ENCODE measurements around the gene PSMB4.
"Not testable (repeated sequence)": the region's sequence is repeated elsewhere in the genome, so short reads cannot be mapped to it uniquely, and the experiment has no call there.

PSMB4 gene

DNA sequence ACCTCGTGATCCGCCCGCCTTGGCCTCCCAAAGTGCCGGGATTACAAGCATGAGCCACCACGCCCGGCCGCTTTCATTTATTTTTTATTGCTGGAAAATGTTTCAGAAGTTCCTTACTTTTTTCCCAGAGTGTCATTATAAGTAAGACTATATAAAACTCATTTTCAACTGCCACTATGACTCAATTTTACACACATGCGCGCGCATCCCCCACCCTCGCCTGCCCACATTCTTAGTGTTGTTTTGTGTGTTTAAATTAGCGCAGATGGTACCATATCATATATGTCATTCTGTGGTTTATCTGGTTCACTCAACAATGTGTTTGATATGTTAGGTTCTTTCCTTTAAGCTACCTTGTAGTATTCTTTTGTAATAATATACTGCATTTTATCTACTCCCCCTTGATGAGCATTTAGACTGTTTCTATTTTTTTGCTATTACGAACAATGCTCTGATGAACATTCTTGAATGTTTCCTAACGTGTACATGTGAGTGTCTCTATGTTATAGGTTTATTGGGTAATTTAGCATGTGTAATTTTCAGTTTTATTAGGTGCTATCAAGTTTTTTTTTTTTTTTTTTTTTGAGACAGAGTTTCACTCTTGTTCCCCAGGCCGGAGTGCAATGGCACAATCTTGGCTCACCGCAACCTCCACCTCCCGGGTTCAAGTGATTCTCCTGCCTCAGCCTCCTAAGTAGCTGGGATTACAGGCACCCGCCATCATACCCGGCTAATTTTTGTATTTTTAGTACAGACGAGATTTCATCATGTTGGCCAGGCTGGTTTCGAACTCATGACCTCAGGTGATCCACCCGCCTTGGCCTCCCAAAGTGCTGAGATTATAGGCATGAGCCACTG is 8.9 kb upstream of the PSMB4 start:
- DNase-seq (ENCODE audit: low read depth), result not testable (repeated sequence)

DNA sequence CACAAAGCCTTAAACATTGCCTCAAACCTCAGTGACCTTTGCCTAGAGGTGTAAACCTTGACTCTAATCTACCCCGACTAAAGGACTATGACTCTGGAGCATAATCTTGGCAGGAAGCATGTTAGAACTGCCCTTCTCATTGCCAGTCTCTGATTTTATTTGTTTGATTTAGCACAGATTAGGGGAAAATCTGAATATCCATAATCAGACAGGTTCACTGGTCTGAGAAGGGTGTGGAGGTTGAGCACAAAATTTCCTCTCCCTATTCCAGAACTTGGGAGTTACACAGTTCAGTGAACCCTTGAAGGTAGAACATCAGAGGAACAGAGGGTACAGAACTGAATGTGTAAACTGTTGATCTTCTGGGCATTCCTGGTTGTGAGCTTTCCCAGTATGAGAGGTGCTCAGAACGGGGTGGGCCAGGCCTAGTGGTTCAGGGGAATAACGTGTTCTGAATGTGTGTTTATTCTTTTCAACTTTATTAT is 8.3 kb upstream of the PSMB4 start:
- no peak for DNase-seq (ENCODE audit: low read depth)

DNA sequence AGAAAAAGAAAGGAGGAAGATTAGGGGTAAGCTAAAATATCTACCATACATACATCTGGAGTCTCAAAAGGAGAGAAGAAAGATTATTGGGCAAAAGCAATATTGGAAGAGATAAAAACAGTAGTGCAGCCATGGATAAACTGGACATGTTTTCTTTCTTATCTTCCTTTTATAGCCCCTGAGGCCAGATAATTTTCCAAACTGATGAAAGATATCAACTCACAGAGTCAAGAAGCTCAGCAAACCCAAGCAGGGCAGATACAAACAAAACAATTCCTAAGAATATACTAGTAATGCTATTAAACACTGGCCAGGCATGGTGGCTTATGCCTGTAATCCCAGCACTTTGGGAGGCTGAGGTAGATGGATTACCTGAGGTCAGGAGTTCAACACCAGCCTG is 5.8 kb upstream of the PSMB4 start:
- no peak for DNase-seq (ENCODE audit: low read depth)

DNA sequence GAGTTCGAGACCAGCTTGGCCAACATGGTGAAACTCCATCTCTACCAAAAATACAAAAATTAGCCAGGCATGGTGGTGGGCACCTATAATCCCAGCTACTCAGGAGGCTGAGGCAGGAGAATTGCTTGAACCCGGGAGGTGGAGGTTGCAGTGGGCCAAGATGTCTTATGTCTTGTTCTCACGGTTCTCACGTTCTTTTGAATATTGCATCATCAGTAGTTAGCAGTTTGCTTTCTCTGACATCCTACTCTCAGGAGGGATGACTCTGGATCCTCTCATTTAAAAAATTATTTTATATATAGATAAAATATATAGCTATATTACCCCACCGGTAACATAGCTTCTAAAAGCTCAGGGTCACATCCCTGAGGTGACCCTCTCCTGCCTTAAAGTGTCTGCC is 3.1 kb upstream of the PSMB4 start:
- not testable (repeated sequence) for DNase-seq (ENCODE audit: low read depth)

DNA sequence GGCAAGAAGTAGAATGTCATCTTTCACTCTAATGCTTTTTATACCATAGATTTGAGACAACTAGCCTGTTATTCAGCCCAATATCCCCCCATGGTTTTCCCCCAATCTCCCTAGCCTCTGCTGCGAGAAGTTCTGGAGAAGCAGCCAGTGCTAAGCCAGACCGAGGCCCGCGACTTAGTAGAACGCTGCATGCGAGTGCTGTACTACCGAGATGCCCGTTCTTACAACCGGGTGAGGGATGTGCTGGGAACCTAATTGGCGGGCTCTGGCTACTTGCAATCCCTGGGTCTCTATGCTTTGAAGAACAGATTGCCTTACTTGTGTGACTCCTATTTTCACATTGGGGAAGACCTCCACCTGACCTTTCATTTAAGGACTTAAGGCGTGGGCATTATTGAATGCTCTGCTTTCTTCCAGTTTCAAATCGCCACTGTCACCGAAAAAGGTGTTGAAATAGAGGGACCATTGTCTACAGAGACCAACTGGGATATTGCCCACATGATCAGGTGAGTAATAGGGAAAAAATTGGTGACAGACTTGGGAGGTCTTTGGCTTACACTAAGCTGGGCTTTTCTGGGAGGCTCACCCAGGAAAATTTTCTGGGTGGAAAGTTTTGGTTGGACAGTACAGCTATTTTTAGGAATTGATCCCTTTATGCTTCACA is 1.9 kb downstream of the PSMB4 start:
- DNase-seq (ENCODE audit: low read depth), result no peak

DNA sequence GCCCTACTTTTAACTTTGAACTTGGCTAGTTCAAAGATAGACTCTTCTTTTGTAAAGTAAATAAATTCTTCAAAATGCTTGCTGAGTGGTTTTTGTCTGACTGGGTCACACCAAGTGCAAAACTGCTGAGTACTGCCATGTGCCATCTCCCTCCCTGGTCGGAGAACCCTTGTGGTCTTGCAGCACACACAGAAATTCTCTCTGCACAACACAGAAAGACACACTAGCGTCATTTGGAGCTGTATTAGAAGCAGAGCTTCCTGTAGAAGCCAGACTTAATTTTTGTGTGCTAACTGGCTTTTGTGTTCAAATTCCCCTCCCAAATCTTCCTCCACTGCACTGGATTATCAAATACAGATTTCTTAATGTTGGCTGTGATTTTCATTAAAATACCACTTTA is 2.5 kb downstream of the PSMB4 start:
- no peak for DNase-seq (ENCODE audit: low read depth)

DNA sequence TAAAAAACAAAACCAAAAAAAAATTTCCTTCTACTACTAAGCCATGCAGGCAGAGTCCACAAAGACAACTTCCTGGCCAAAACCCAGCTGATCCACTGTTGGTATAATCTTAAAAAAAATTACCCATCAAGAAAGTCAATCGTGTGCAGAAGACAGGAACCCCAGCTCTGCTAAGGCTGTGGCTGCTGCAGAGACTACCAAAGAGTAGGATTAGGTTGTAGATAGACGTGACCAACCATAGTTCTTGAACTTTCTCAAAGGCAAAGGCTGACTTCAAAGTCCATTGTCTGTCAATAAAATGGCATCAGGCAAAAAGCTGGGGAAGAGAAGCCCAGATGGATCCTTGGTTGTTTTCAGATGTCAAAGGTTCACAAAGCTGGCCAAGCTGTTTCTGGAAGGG is 3.4 kb downstream of the PSMB4 start:
- no peak for DNase-seq (ENCODE audit: low read depth)

DNA sequence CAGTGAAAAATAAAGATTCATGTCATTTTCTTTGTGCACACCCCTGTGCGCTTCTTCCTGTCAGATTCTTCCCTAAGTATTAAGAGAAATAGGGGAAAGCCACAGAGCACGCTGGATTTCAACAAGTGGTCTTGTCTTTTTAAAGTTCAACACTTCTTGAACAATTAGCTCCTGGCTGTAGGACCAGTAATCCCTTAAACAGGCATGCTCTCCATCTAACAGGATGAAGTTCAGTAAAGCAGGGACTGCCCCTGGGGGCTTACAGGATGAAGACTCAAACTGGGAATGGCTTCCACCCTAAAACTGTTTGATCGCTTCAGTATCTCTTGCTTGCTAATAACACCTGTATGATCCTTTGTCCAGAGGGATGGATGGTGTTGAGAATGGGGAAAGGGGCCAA is 4.2 kb downstream of the PSMB4 start:
- DNase-seq (ENCODE audit: low read depth), result no peak

DNA sequence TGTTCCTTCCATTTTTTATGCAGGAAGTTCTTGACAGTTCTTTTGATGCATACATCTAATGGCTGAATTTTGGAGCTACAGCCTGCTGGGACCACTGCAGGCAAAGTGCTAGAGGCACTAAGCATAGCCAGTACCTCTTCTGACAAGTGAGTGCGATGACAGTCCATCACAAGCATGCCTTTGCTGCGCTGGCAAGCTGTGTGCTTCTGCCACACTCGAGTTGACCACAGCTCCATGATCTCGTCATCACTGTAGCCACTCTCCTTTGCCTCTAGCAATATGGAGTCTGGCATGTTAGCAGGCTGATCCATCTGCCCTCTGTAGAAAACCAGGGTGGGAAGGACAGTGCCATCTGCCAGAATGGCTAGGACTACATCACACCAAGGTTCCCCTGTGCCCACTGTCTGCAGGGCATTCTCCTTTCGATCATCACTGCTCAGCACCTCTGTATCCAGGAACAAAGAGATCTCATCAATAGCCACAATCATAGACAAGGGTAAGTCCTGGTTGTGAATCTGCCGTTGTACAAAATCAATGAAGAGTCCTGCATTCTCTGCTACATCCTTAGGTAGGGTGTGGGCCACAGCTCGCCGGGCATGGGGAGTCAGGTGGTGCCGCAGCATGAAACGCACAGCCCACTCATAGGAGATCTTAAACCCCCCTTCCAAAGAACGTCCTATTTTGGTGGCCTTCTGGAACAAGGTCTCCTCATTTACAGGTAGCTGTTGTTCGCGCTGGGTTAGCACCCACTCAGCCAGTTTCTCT is 6.0 kb downstream of the PSMB4 start:
- no peak for DNase-seq (ENCODE audit: low read depth)

DNA sequence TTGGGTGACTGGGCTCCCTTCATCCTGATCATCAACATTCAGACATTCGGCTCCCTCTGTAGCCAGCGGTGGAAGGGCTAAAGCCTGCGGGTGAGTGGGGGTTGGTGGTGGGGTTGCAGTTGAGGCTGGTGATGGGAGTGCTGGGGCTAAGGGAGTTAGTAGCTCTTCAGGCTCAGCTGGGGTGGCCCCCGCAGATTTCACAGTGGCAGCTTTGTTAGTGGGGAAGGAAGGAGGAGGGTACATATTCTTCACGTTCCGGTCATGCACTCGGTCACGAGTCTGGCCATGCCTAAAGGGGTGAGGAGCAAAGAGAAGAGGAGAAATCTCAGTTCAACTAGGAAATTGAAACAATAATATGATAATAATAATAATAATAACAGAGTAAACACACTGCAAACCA is 6.8 kb downstream of the PSMB4 start:
- DNase-seq (ENCODE audit: low read depth), result no peak

DNA sequence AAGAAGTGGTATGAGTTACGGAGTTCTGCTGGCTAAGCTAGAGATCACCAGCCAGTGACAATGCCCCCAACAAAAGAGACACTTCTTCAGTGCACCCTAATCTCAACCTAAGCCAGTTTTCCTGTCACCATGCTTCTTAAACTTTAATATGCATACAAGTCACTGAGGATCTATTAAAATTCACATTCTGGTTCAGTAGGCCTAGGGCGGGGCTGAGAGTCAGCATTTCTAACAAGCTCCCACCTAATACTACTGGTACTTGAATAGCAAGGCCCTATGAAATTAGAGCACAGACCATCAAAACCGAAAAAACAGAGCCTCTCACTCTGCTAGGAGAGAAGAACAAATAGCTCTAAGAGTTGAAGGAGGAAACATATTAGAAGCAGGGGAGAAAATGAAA is 7.9 kb downstream of the PSMB4 start:
- no peak for DNase-seq (ENCODE audit: low read depth)

DNA sequence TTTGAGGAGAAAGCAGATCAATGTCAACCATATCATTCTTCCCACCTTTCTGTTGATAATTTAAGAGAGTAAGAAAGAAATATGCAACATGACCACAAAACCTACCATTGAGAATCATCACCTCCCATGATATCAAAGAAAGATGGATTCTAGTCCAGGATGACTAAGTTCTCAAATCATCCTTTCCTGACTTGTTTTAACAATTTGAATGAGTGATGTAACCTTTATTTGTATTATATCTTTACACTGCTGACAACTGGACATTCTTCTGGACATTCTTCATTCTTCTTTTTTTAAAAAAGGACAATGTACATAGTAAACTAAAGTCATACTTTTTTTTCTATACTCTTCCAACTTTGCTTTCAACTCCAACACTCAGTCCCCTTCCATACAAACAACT is 9.5 kb downstream of the PSMB4 start:
- no peak for DNase-seq (ENCODE audit: low read depth)

DNA sequence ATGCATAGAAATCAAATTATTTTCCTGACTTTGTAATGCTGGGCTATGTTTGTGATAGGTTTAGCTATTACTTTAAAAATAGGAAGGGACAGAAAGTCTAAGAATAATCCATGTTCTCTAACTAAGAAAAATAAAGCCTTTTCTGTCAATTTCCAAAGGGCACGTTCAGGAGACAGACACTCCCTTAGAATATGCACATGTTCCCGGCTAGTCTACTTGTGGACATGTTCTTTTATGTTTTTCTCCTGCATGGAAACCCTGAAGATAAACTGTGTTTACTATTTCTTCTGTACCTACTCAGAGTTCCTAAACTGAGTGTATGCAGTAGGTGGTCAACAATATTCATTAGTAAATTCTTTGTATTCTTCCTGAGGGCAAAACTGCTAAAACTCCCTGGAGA is 12.5 kb downstream of the PSMB4 start:
- no peak for DNase-seq (ENCODE audit: low read depth)

DNA sequence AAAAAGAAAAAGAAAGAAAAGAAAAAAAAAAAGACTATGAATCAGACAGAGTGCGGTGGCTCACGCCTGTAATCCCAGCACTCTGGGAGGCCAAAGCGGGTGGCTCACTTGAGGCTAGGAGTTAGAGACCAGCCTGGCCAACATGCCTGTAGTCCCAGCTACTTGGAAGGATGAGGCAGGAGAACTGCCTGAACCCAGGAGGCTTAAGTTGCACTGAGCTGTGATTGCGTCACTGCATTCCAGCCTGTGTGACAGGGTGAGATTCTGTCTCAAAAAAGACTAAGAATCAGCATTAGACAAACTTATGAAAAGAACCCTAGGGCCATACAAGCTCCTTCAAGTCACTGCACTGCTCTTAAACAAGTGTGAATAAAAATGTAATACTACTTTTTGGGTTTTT is 16.9 kb downstream of the PSMB4 start:
- no peak for DNase-seq (ENCODE audit: low read depth)

DNA sequence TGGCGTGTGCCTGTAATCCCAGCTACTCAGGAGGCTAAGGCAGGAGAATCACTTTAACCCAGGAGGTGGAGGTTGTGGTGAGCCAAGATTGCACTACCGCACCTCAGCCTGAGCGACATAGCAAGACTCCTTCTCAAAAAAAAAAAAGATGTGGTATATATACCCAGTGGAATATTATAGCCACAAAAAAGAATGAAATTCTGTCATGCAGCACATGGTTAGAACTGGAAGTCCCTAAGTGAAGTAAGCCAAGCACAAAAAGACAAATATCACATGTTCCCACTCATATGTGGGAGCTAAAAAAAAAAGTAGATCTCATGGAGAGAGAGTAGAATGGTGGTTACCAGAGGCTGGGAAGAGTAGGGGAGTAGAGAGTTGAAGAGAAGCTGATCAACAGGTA is 18.7 kb downstream of the PSMB4 start:
- DNase-seq (ENCODE audit: low read depth), result no peak

DNA sequence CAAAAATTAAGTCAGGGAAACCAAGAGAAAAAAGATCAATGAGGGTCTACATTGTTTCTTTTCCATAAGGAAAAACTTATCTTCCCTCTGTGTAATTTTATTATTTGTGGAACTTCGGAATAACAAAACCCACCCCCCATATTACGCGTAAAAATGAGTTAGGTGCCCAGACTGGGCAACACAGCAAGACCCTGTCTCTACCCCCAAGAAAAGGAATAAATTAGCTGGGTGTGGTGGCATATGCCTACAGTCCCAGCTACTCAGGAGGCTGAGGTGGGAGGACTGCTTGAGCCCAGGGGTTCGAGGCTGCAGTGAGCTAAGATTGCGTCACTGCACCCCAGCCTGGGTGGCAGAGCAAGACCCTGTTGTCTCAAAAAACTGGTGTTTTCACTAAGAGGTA is 20.4 kb downstream of the PSMB4 start:
- no peak for DNase-seq (ENCODE audit: low read depth)

DNA sequence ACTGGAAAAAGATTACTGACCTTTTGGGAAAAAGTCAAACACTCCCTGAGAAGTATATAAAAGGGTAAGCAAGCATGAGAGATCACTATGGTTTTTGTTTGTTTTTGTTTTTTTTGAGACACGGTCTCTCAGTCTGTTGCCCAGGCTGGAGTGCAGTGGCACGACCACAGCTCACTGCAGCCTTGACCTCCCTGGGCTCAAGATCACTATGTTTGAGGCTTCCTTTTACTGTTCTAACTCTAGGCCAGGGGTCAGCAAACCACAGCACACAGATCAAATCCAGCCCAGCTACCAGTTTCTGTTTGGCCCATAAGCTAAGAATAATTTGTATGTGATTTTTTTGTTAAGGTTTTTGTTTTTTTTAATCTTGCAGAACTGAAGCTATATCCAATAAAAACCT is 25.7 kb downstream of the PSMB4 start:
- DNase-seq (ENCODE audit: low read depth), result no peak

DNA sequence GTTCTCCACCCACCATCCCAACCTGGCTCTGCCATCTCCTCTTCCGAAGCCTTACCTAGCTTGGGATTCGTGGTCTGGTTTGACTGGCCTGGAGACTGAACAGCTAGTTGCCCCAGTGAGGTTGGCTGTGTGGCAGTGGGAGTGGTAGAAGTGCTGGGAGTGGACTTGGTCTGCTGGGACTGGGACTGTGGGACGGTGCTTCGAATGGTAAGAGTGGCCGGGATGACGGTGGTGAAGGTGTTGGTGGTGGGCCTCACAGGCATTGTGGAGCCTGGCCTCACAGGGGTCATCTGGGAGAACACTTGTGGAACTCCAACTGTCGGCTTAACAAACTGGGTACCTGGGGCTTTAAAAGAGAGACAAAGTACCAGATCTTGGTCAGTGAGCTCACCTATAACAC is 28.7 kb downstream of the PSMB4 start:
- no peak for DNase-seq (ENCODE audit: low read depth)

DNA sequence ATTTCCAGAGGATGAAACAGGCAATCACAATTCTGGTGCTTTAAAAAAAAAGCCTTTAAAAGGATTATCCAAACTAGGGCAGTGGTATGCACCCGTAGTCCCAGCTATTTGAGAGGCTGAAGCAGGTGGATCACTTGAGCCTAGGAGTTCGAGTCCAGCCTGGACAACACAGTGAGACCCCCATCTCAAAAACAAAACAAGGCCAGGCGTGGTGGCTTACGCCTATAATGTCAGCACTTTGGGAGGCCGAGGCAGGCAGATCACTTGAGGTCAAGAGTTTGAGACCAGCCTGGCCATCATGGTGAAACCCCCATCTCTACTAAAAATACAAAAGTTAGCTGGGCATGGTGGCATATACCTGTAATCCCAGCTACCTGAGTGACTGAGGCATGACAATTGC is 34.5 kb downstream of the PSMB4 start:
- DNase-seq (ENCODE audit: low read depth), result not testable (repeated sequence)

DNA sequence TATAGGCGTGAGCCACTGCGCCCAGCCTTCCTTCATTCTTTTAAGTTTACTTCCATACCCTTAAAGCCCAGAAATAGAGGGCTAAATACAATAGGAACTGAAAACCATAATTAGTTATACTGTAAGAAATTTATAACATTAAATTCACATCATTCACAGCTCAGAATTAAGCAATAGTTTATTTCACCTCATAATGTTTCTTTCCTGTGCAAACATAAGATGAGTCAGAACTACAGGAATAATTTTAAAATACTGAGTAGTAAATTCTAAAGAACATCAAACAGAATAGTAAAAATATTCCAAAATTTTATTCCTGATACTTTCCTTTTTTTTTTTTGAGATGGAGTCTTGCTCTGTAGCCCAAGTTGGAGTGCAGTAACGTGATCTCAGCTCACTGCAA is 35.8 kb downstream of the PSMB4 start:
- no peak for DNase-seq (ENCODE audit: low read depth)

DNA sequence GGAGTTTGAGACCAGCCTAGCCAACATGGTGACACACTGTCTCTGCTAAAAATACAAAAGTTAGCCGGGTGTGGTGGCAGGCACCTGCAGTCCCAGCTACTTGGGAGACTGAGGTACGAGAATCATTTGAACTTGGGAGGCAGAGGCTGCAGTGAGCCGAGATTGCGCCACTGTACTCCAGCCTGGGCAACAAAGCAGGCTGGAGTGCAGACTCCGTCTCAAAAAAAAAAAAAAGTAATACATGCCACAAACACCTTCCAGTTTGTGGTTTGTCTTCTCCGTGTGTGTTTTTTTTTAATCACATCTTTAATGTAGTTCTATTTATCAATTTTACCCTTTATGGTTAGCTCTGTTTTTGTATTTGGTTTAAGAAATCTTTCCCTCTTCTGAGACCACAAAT is 37.6 kb downstream of the PSMB4 start:
- no peak for DNase-seq (ENCODE audit: low read depth)

DNA sequence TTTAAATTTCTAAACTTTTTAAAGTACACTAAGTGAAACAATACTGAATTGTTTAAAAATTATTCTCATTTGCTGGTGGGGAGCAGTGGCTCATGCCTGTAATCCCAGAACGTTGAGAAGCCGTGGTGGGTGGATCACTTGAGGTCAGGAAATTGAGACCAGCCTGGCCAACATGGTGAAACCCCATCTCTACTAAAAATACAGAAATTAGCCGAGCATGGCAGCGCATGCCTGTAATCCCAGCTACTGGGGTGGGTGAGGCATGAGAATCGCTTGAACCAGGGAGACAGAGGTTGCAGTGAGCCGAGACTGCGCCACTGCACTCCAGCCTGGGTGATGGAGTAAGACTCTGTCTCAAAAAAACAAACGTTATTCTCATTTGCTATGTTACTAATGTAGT is 38.0 kb downstream of the PSMB4 start:
- DNase-seq (ENCODE audit: low read depth), result not testable (repeated sequence)
